Right atrium auricular region (tissue), 2 donors: Measurements from ENCODE around the gene ITGB8. TPM values are rescaled to one million over a fixed set of nuclear protein-coding genes. Genes with fewer than 3 reads are reported as not detected.
A peak's percentile ranks its signal among the peaks of the same experiment; 100 is the strongest.

Source experiments
- DNase-seq: peaks from one replicate; pipeline ENCODE4 v3.0.0-alpha.2; 2019; ENCODE audit warnings: low spot score
- H3K27ac ChIP-seq, 2 donors: fragments of 200-600 bp; sonication (generic); 1 replicate in 1 of 2; 2 replicates in 1 of 2; pipeline ENCODE4 v1.5.1; 2016 to 2019
- H3K27me3 ChIP-seq, 2 donors: fragments of 200-600 bp; sonication (generic); one replicate each; pipeline versions ENCODE4 v1.5.1 to v1.6.0; 2017 to 2019
- H3K36me3 ChIP-seq: fragments of 200-600 bp; sonication (generic); one replicate; pipeline ENCODE4 v1.5.1; 2016
- H3K4me1 ChIP-seq, 2 donors: fragments of 200-600 bp; sonication (generic); one replicate each; pipeline versions ENCODE4 v1.5.1 to v1.6.0; 2017 to 2019
- H3K4me3 ChIP-seq, 2 donors: fragments of 200-600 bp; sonication (generic); 1 replicate in 1 of 2; 2 replicates in 1 of 2; pipeline ENCODE4 v1.5.1; 2017 to 2019; ENCODE audit warnings: mild to moderate bottlenecking in 1 of 2, moderate library complexity in 1 of 2
- H3K9me3 ChIP-seq, 2 donors: fragments of 200-600 bp; sonication (generic); one replicate each; pipeline ENCODE4 v1.5.1; 2019
- total RNA-seq, 2 donors: library from RNA; depleted of rRNA; stranded (reverse); fragments of >200 nt; gene quantifications; one replicate each; pipeline ENCODE4 v1.1.0, GENCODE V29; 2016
- TF ChIP-seq, protein P1 (sequence below), 2 donors: fragments of 200-600 bp; sonication (generic); IDR thresholded peaks; one replicate each; pipeline ENCODE4 v1.5.1; 2019; ENCODE audit warnings: antibody characterized with exemption in 2 of 2

The ITGB8 gene
- total RNA-seq, 2 donors from 2014 or later: 4.9 to 8.6 TPM

GRCh38 chr7:20401861-20402746 lies 71.4 kb downstream of the ITGB8 start:
- no peak for DNase-seq
- Histone ChIP-seq H3K4me3 (no peak overlapping the region), H3K36me3 (no peaks in the 10 kb centered on the region), H3K4me1 (peaks cover 0 to 3% of the 10 kb centered on the region in 2 donors), H3K9me3 (no peaks in the 10 kb centered on the region), H3K27ac (no peak overlapping the region), H3K27me3 (no peaks in the 10 kb centered on the region)
- TF ChIP-seq, protein P1, sequence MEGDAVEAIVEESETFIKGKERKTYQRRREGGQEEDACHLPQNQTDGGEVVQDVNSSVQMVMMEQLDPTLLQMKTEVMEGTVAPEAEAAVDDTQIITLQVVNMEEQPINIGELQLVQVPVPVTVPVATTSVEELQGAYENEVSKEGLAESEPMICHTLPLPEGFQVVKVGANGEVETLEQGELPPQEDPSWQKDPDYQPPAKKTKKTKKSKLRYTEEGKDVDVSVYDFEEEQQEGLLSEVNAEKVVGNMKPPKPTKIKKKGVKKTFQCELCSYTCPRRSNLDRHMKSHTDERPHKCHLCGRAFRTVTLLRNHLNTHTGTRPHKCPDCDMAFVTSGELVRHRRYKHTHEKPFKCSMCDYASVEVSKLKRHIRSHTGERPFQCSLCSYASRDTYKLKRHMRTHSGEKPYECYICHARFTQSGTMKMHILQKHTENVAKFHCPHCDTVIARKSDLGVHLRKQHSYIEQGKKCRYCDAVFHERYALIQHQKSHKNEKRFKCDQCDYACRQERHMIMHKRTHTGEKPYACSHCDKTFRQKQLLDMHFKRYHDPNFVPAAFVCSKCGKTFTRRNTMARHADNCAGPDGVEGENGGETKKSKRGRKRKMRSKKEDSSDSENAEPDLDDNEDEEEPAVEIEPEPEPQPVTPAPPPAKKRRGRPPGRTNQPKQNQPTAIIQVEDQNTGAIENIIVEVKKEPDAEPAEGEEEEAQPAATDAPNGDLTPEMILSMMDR (IDR thresholded peaks at IDR 0.05): no peak

DNA sequence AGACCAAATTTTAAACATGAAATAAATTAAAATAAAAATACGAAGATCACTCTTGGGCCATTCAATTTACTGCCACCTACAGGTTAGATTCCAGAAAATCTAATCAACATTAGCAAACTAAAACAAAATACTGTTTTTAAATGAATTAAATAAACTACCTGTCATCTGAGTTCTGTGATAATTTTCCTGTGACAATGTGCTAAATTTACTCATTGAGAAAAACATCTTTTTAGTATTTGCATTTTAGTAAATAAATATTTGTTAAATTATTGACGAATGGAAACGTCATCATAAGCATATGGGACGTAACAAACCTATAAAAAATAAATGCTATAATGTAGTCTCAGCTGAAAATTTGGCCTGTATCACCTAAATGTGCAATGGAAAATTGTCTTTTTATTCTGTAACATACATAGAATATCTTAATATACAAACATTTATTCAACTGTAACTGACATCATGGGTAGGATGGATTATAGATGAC lies 72.1 kb downstream of the ITGB8 start:
- TF ChIP-seq, protein P1 (IDR thresholded peaks at IDR 0.05): peak; percentile 10 to 44
- Histone ChIP-seq H3K36me3 (no peaks in the 10 kb centered on the region), H3K4me3 (no peak overlapping the region), H3K9me3 (no peaks in the 10 kb centered on the region), H3K27ac (no peak overlapping the region), H3K4me1 (peaks cover 0 to 10% of the 10 kb centered on the region in 2 donors), H3K27me3 (no peaks in the 10 kb centered on the region)
- no peak for DNase-seq

DNA sequence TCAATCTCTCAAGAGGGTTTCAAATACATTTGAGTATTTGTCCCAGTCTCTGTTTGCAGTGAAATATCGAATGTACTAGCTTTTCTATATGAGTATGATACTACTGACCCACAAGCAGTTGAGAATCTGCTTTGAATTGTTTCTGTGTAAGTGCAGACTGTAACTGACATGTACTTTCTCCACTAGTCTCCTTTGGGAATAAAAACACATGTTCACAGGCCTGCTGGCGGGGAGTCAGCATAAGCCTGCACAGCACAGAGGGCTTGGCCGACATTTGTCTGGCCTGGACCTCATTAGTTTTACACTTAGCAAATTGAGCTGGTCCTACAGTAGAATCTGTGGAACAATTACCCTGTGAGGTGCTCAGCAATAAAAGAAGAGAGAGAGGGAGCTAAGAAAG lies 72.6 kb downstream of the ITGB8 start:
- H3K27me3 ChIP-seq: no peaks in the 10 kb centered on the region
- TF ChIP-seq, protein P1 (IDR thresholded peaks at IDR 0.05): no peak
- no peaks in the 10 kb centered on the region for H3K36me3 ChIP-seq
- no peak overlapping the region for H3K4me3 ChIP-seq
- no peak overlapping the region for H3K27ac ChIP-seq
- H3K9me3 ChIP-seq: no peaks in the 10 kb centered on the region
- peaks cover 0 to 14% of the 10 kb centered on the region in 2 donors for H3K4me1 ChIP-seq
- no peak for DNase-seq

- Histone ChIP-seq H3K9me3 (no peaks in the 10 kb centered on the region), H3K4me3 (no peak overlapping the region), H3K4me1 (peaks cover 0 to 19% of the 10 kb centered on the region in 2 donors), H3K27me3 (no peaks in the 10 kb centered on the region), H3K36me3 (no peaks in the 10 kb centered on the region), H3K27ac (no peak overlapping the region)
- no peak for DNase-seq
- TF ChIP-seq, protein P1 (IDR thresholded peaks at IDR 0.05): no peak
Observed at GRCh38 chr7:20404320-20404719, 73.6 kb downstream of the ITGB8 start.

- peak; percentile 72 for DNase-seq
- peak overlapping the region; percentile 41 to 75 for H3K27ac ChIP-seq
- TF ChIP-seq, protein P1 (IDR thresholded peaks at IDR 0.05): no peak
Observed at GRCh38 chr7:20407585-20408466, 77.1 kb downstream of the ITGB8 start.

More at GRCh38 chr7:20407585-20408466, 77.1 kb downstream of the ITGB8 start:
- no peaks in the 10 kb centered on the region for H3K27me3 ChIP-seq
- no peaks in the 10 kb centered on the region for H3K36me3 ChIP-seq
- H3K4me1 ChIP-seq: peaks cover 0 to 19% of the 10 kb centered on the region in 2 donors
- H3K9me3 ChIP-seq: no peaks in the 10 kb centered on the region
- no peak overlapping the region for H3K4me3 ChIP-seq
